Caco-2 (cell line): ENCODE data around the gene CAMK4. TPM values are rescaled to one million over a fixed set of nuclear protein-coding genes. Genes with fewer than 3 reads are reported as not detected.

Source experiments
- BruUV-seq: library from RNA; stranded (reverse); fragments of 400-500 nt; replicated peaks from 2 replicates; lab custom pipeline; 2021; lab: Mats Ljungman, UMichigan
- CTCF ChIA-PET: fragments of 300-600 bp; sonication (Branson Sonifier 250); formaldehyde crosslinking; loops from one replicate; lab custom pipeline; 2022; ENCODE audit warnings: antibody characterized with exemption; lab: Charles Lee
- POLR2A ChIA-PET: fragments of 300-600 bp; sonication (Branson Sonifier 250); formaldehyde crosslinking; loops from one replicate; lab custom pipeline; 2022; ENCODE audit warnings: antibody characterized with exemption; lab: Charles Lee
- DNase-seq, 2 experiments: peaks; one replicate each; pipeline versions ENCODE4 v3.0.0 to v3.0.0-alpha.2; 2020 to 2022
- H3K27me3 ChIP-seq: replicated peaks from 2 replicates; pipeline ENCODE4 v1.6.0; 2011; ENCODE audit warnings: low read length; ENCODE audit not compliant: control insufficient read depth, insufficient read depth
- H3K36me3 ChIP-seq: 2 replicates; pipeline ENCODE4 v1.5.1; 2011; ENCODE audit warnings: low read length; ENCODE audit not compliant: control insufficient read depth, insufficient read depth
- H3K4me1 ChIP-seq: fragments of 250-450 bp; sonication (Bioruptor Pico); 2 replicates; pipeline ENCODE4 v1.5.1; 2020; ENCODE audit warnings: mild to moderate bottlenecking
- H3K4me3 ChIP-seq: 2 replicates; pipeline ENCODE4 v1.5.1; 2011; ENCODE audit warnings: low read depth, mild to moderate bottlenecking, control low read depth, low read length
- H3K9me3 ChIP-seq: fragments of 250-450 bp; sonication (Bioruptor Pico); 2 replicates; pipeline ENCODE4 v1.5.1; 2020; ENCODE audit warnings: mild to moderate bottlenecking, moderate library complexity
- H3K27ac Mint-ChIP-seq: one replicate; pipeline ENCODE4 v1.8.0; 2022; ENCODE audit warnings: mixed read lengths; ENCODE audit not compliant: unreplicated experiment
- H3K27me3 Mint-ChIP-seq: one replicate; pipeline ENCODE4 v1.8.0; 2022; ENCODE audit warnings: mixed read lengths; ENCODE audit not compliant: insufficient read depth, unreplicated experiment
- H3K36me3 Mint-ChIP-seq: one replicate; pipeline ENCODE4 v1.8.0; 2022; ENCODE audit warnings: mild to moderate bottlenecking, mixed read lengths; ENCODE audit not compliant: insufficient read depth, unreplicated experiment
- H3K4me1 Mint-ChIP-seq: one replicate; pipeline ENCODE4 v1.8.0; 2022; ENCODE audit warnings: low read depth, mixed read lengths; ENCODE audit not compliant: unreplicated experiment
- H3K4me3 Mint-ChIP-seq: one replicate; pipeline ENCODE4 v1.8.0; 2022; ENCODE audit warnings: mild to moderate bottlenecking, moderate library complexity, mixed read lengths; ENCODE audit not compliant: unreplicated experiment
- H3K9me3 Mint-ChIP-seq: one replicate; pipeline ENCODE4 v1.8.0; 2022; ENCODE audit warnings: mixed read lengths; ENCODE audit not compliant: unreplicated experiment
- CTCF ChIP-seq, 2 experiments: fragments of 200-600 bp in 1 of 2; IDR thresholded peaks; 1 replicate in 1 of 2; 2 replicates in 1 of 2; pipeline versions ENCODE4 v1.5.1 to v1.8.0; 2011 to 2022; ENCODE audit warnings: antibody characterized with exemption in 1 of 2, control low read depth in 1 of 2, inconsistent platforms in 1 of 2, low read depth in 1 of 2, low read length in 1 of 2, mild to moderate bottlenecking in 1 of 2, moderate library complexity in 1 of 2; ENCODE audit not compliant: insufficient read depth in 1 of 2, severe bottlenecking in 1 of 2, unreplicated experiment in 1 of 2
- intact Hi-C: fragments of 100-400 bp; cut with micrococcal nuclease; formaldehyde crosslinking; loops from one replicate; pipeline ENCODE4 v1.10.0; 2022; ENCODE audit not compliant: unreplicated experiment
- total RNA-seq: library from RNA; stranded (reverse); gene quantifications from 2 replicates; pipeline ENCODE4 v1.2.3, GENCODE V29; 2022

Gene CAMK4
- total RNA-seq, 1 experiment from 2014 or later: not detected

GRCh38 chr5:111375645-111376044 lies 151.5 kb downstream of the CAMK4 start:
- no peaks in the 10 kb centered on the region for H3K27me3 ChIP-seq
- no TSS peak for BruUV-seq
- H3K36me3 ChIP-seq: no peaks in the 10 kb centered on the region
- intact Hi-C loops: no loop called here
- H3K27me3 Mint-ChIP-seq: peaks cover 5% of the 10 kb centered on the region
- no peak for DNase-seq
- ChIA-PET CTCF (no interaction called here), POLR2A (no interaction called here)
- no peaks in the 10 kb centered on the region for H3K9me3 ChIP-seq
- no peaks in the 10 kb centered on the region for H3K4me1 ChIP-seq
- no peaks in the 10 kb centered on the region for H3K4me1 Mint-ChIP-seq
- H3K4me3 Mint-ChIP-seq: no peak overlapping the region
- no peak overlapping the region for H3K4me3 ChIP-seq
- no peaks in the 10 kb centered on the region for H3K9me3 Mint-ChIP-seq
- TF ChIP-seq CTCF (IDR thresholded peaks at IDR 0.05; ENCODE audit: insufficient read depth in 1 of 2, low read depth in 1 of 2, low read length in 1 of 2, severe bottlenecking in 1 of 2, unreplicated experiment in 1 of 2): no peak
- no peak overlapping the region for H3K27ac Mint-ChIP-seq
- H3K36me3 Mint-ChIP-seq: no peaks in the 10 kb centered on the region

DNA sequence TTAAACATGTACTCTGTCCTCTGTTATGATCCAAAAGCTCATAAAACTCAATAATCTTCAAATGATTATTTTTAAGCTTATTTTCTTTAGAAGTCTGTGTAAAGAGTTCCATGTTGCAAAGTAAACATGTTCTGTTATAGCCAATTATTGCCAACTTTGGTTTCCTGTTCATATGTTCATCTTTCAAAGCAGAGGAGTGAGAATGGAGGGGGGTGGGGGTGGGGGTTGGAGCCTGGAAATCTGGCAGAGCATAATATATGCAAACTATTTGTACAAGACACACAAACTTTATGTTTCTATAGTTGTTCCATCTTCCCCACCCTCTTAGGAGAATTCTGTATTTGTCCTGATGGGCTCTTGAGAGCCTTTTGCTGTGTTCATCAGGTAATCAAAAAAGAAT lies 153.1 kb downstream of the CAMK4 start:
- Mint-ChIP-seq H3K4me3 (no peak overlapping the region), H3K9me3 (no peaks in the 10 kb centered on the region), H3K4me1 (no peaks in the 10 kb centered on the region), H3K27ac (no peak overlapping the region), H3K27me3 (peaks cover 3% of the 10 kb centered on the region), H3K36me3 (no peaks in the 10 kb centered on the region)
- no peak for DNase-seq
- Histone ChIP-seq H3K36me3 (no peaks in the 10 kb centered on the region), H3K9me3 (no peaks in the 10 kb centered on the region), H3K27me3 (no peaks in the 10 kb centered on the region), H3K4me3 (no peak overlapping the region), H3K4me1 (no peaks in the 10 kb centered on the region)
- BruUV-seq: no TSS peak
- intact Hi-C loops: no loop called here
- no peak for TF ChIP-seq CTCF (IDR thresholded peaks at IDR 0.05; ENCODE audit: insufficient read depth in 1 of 2, low read depth in 1 of 2, low read length in 1 of 2, severe bottlenecking in 1 of 2, unreplicated experiment in 1 of 2)
- ChIA-PET POLR2A (no interaction called here), CTCF (no interaction called here)

GRCh38 chr5:111379391-111379816 lies 155.2 kb downstream of the CAMK4 start:
- intact Hi-C loops: no loop called here
- Mint-ChIP-seq H3K27me3 (peaks cover 3% of the 10 kb centered on the region), H3K9me3 (no peaks in the 10 kb centered on the region), H3K4me1 (no peaks in the 10 kb centered on the region), H3K36me3 (no peaks in the 10 kb centered on the region), H3K27ac (no peak overlapping the region), H3K4me3 (no peak overlapping the region)
- CTCF ChIA-PET: no interaction called here
- H3K4me3 ChIP-seq: no peak overlapping the region
- BruUV-seq: no TSS peak
- no peak for DNase-seq
- H3K27me3 ChIP-seq: no peaks in the 10 kb centered on the region; the same call in 1 of the 2 replicates
- no peaks in the 10 kb centered on the region for H3K9me3 ChIP-seq
- POLR2A ChIA-PET: no interaction called here
- H3K36me3 ChIP-seq: no peaks in the 10 kb centered on the region
- no peak for TF ChIP-seq CTCF (IDR thresholded peaks at IDR 0.05; ENCODE audit: insufficient read depth in 1 of 2, low read depth in 1 of 2, low read length in 1 of 2, severe bottlenecking in 1 of 2, unreplicated experiment in 1 of 2)
- no peaks in the 10 kb centered on the region for H3K4me1 ChIP-seq
